Esophagus muscularis mucosa (tissue), 4 donors: ENCODE measurements around the gene ZBTB39. TPM values are rescaled to one million over a fixed set of nuclear protein-coding genes. Genes with fewer than 3 reads are reported as not detected.
"Not testable (repeated sequence)": the region's sequence is repeated elsewhere in the genome, so short reads cannot be mapped to it uniquely, and the experiment has no call there.

ENCODE experiments used
- DNase-seq: peaks from one replicate; pipeline ENCODE4 v3.0.0-alpha.2; 2017; ENCODE audit errors: extremely low spot score
- H3K27ac ChIP-seq, 4 donors: fragments of 200-600 bp; sonication (generic); replicated peaks in 1 of 4; 1 replicate in 3 of 4; 2 replicates in 1 of 4; pipeline ENCODE4 v1.5.1; 2016 to 2019; ENCODE audit warnings: mild to moderate bottlenecking in 1 of 4
- H3K27me3 ChIP-seq, 4 donors: fragments of 200-600 bp; sonication (generic); one replicate each; pipeline versions ENCODE4 v1.5.1 to v1.6.0; 2016 to 2019
- H3K36me3 ChIP-seq, 4 donors: fragments of 200-600 bp; sonication (generic); one replicate each; pipeline ENCODE4 v1.5.1; 2016 to 2019
- H3K4me1 ChIP-seq, 4 donors: fragments of 200-600 bp; sonication (generic); one replicate each; pipeline ENCODE4 v1.5.1; 2016 to 2019
- H3K4me3 ChIP-seq, 4 donors: fragments of 200-600 bp; sonication (generic); 1 replicate in 2 of 4; 2 replicates in 2 of 4; pipeline ENCODE4 v1.5.1; 2016 to 2019; ENCODE audit warnings: mild to moderate bottlenecking in 4 of 4, moderate library complexity in 1 of 4
- H3K9me3 ChIP-seq, 4 donors: fragments of 200-600 bp; sonication (generic); 1 replicate in 3 of 4; 2 replicates in 1 of 4; pipeline ENCODE4 v1.5.1; 2016 to 2019
- CTCF ChIP-seq, 3 experiments: fragments of 200-600 bp in 2 of 3; fragments of 450-650 bp in 1 of 3; sonication (generic) in 2 of 3; IDR thresholded peaks; one replicate each; pipeline ENCODE4 v1.5.1; 2017 to 2019; ENCODE audit warnings: antibody characterized with exemption in 3 of 3, mild to moderate bottlenecking in 2 of 3, moderate library complexity in 1 of 3
- EP300 ChIP-seq: sonication (generic); formaldehyde crosslinking; IDR thresholded peaks from one replicate; pipeline ENCODE4 v1.6.1; 2017; ENCODE audit warnings: antibody characterized with exemption
- POLR2A ChIP-seq: fragments of 450-650 bp; IDR thresholded peaks from one replicate; pipeline ENCODE4 v1.6.1; 2017; ENCODE audit warnings: antibody characterized with exemption, moderate library complexity, mild to moderate bottlenecking, low read depth
- POLR2AphosphoS5 ChIP-seq, 2 donors: sonication (generic); formaldehyde crosslinking; IDR thresholded peaks; one replicate each; pipeline ENCODE4 v1.6.1; 2017; ENCODE audit warnings: antibody characterized with exemption in 2 of 2
- WGBS: methylation state at CpG from one replicate; pipeline ENCODE4 v1.1.5; 2018; 5-methylcytosine and 5-hydroxymethylcytosine counted together
- intact Hi-C: fragments of 100-400 bp; cut with DNase I; formaldehyde crosslinking; loops from one replicate; pipeline ENCODE4 v1.15.1; 2023
- total RNA-seq, 4 donors: library from RNA; depleted of rRNA; stranded (reverse); fragments of >200 nt; gene quantifications; one replicate each; pipeline versions ENCODE4 v1.1.0 to v1.2.1, GENCODE V29; 2016

Gene ZBTB39
- total RNA-seq, 4 donors from 2014 or later: 5.0 to 9.1 (median 7.1) TPM

- WGBS: 68% methylated on average over 5 of the region's 5 CpGs
Observed at GRCh38 chr12:57027805-57028153, 21.4 kb upstream of the ZBTB39 start.

DNA sequence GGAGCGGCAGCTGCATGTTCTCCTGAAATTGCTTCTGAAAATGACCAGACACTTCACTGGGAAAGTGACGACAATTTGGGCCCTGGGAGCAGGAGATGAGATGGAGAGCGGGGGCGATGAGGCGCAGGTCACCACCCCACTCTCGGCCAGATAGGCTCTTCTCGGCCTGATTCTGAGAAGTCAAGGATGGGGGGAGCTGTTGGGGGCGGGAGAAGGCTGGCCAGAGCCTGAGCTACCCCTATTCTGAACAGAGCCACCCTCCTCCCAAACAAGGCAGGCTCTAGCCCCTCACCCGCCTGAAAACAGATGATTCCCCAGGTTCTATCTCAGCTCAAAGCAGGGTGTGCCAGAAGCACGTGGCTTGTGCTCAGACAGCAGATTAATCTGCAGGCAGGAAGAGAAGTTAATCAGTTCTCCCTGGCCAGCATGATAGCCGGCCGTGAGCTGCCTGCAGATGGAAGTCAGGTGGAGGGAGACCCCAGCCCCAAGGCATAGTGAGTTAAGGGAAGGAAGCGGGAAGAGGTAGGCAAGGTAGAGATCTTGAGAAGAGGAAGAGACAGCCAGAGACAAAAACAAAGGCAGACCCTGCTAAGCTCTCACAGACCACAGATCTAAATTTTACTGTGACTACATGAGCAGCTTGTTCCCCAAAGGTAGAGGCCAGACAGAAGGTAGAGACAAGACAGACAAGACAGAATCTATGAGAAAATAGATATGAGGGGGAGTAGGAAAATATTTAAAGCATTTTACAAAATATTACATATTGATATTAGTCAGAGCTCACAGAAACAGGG is 20.9 kb upstream of the ZBTB39 start:
- no peaks in the 10 kb centered on the region for H3K27me3 ChIP-seq
- H3K4me3 ChIP-seq: no peak overlapping the region
- H3K27ac ChIP-seq: no peak overlapping the region
- peaks cover 0 to 13% (median 0%) of the 10 kb centered on the region in 4 donors for H3K4me1 ChIP-seq
- DNase-seq: no peak
- no peaks in the 10 kb centered on the region for H3K9me3 ChIP-seq
- H3K36me3 ChIP-seq: no peaks in the 10 kb centered on the region
- intact Hi-C loops: no loop called here
- TF ChIP-seq EP300 (no peak), CTCF (IDR thresholded peaks at IDR 0.05) (no peak), POLR2A (no peak), POLR2AphosphoS5 (IDR thresholded peaks at IDR 0.05) (no peak)
- 59% methylated on average over 12 of the region's 13 CpGs for WGBS

More at GRCh38 chr12:57027805-57028153, 21.4 kb upstream of the ZBTB39 start:
- H3K27me3 ChIP-seq: no peaks in the 10 kb centered on the region
- intact Hi-C loops: no loop called here
- peaks cover 0 to 13% (median 0%) of the 10 kb centered on the region in 4 donors for H3K4me1 ChIP-seq
- no peak overlapping the region for H3K27ac ChIP-seq
- H3K9me3 ChIP-seq: no peaks in the 10 kb centered on the region
- DNase-seq: no peak
- no peak overlapping the region for H3K4me3 ChIP-seq
- H3K36me3 ChIP-seq: no peaks in the 10 kb centered on the region
- TF ChIP-seq POLR2AphosphoS5 (IDR thresholded peaks at IDR 0.05) (no peak), POLR2A (no peak), CTCF (IDR thresholded peaks at IDR 0.05) (no peak), EP300 (no peak)

DNA sequence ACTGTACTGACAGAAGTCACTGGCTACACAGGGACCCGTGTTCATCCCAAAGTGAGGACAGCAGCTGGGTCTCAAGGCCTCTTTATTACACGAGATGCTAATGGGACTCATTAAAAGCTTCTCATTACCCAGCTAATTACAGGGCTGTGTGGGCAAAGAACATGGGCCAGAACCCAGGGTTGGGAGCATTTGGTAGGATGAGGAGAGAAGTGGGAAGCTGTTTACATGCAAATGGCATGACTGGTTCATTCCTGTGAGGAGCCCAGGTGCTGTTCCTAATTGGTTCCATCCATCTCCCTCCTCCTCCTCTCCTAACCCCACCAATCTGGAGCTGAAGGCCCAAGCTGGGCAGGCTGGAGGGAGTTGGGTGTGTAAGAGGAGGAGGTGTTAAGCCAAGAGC is 18.9 kb upstream of the ZBTB39 start:
- no peak for DNase-seq
- intact Hi-C loops: no loop called here
- Histone ChIP-seq H3K4me3 (no peak overlapping the region), H3K9me3 (no peaks in the 10 kb centered on the region), H3K36me3 (no peaks in the 10 kb centered on the region), H3K27me3 (no peaks in the 10 kb centered on the region), H3K27ac (no peak overlapping the region), H3K4me1 (peaks cover 0 to 13% (median 0%) of the 10 kb centered on the region in 4 donors)
- TF ChIP-seq POLR2A: no peak
- no peak for TF ChIP-seq CTCF (IDR thresholded peaks at IDR 0.05)
- no peak for TF ChIP-seq POLR2AphosphoS5 (IDR thresholded peaks at IDR 0.05)
- TF ChIP-seq EP300: no peak
- 90% methylated on average over 2 of the region's 2 CpGs for WGBS

DNA sequence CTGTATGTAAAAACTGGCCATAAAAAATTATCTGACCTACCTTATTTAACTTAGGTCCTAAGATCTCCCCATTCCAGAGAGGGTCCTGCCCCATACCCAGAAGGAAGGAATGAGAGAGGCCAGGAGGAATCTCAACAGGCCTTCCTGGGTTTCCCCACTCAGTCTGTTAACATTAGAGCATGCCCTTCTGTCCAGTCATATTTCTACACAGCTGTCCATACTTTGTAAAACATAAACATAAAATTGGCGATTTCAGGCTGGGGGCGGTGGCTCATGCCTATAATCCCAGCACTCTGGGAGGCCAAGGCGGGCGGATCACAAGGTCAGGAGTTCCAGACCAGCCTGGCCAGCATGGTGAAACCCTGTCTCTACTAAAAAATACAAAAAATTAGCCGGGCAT is 16.0 kb upstream of the ZBTB39 start:
- H3K4me3 ChIP-seq, H3K36me3 ChIP-seq, H3K9me3 ChIP-seq, H3K27ac ChIP-seq, DNase-seq, intact Hi-C loops, H3K27me3 ChIP-seq: not testable (repeated sequence)
- H3K4me1 ChIP-seq: peaks cover 0 to 13% (median 0%) of the 10 kb centered on the region in 4 donors
- 94% methylated on average over 5 of the region's 5 CpGs for WGBS

GRCh38 chr12:57019983-57020719 is 13.8 kb upstream of the ZBTB39 start:
- peaks cover 0 to 7% (median 0%) of the 10 kb centered on the region in 4 donors for H3K4me1 ChIP-seq
- no peak overlapping the region for H3K4me3 ChIP-seq
- WGBS: 86% methylated on average over 9 of the region's 9 CpGs
- H3K27ac ChIP-seq: no peak overlapping the region
- intact Hi-C loops: no loop called here
- H3K36me3 ChIP-seq: no peaks in the 10 kb centered on the region
- TF ChIP-seq POLR2A: no peak
- TF ChIP-seq EP300: no peak
- no peak for TF ChIP-seq POLR2AphosphoS5 (IDR thresholded peaks at IDR 0.05)
- no peak for TF ChIP-seq CTCF (IDR thresholded peaks at IDR 0.05)
- H3K27me3 ChIP-seq: peaks cover 0 to 12% (median 0%) of the 10 kb centered on the region in 4 donors
- no peaks in the 10 kb centered on the region for H3K9me3 ChIP-seq
- no peak for DNase-seq
